ENCODE data around the gene KRTAP20-1.

DNA sequence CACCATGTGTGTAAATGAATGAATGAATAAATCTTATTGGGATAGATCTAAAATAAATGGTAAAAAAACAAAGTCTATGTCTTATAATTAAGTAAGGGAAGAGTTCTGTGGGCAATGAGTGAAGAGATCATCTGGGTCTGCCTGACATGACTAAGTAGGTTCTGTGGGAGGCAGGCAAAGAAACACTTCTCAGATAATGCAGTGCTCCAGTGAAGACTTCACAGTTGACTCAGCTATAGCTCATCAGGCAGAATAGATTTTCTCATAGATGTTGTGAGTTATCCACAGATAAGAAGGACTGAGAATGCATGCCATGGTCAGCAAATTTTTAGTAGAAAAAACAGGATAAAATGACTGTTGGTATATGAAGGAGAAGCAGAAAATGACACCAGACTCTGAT is 38.5 kb upstream of the KRTAP20-1 start:
- TF ChIP-seq POLR2A (IDR thresholded peaks at IDR 0.05): no peak
- TF ChIP-seq, protein P1, sequence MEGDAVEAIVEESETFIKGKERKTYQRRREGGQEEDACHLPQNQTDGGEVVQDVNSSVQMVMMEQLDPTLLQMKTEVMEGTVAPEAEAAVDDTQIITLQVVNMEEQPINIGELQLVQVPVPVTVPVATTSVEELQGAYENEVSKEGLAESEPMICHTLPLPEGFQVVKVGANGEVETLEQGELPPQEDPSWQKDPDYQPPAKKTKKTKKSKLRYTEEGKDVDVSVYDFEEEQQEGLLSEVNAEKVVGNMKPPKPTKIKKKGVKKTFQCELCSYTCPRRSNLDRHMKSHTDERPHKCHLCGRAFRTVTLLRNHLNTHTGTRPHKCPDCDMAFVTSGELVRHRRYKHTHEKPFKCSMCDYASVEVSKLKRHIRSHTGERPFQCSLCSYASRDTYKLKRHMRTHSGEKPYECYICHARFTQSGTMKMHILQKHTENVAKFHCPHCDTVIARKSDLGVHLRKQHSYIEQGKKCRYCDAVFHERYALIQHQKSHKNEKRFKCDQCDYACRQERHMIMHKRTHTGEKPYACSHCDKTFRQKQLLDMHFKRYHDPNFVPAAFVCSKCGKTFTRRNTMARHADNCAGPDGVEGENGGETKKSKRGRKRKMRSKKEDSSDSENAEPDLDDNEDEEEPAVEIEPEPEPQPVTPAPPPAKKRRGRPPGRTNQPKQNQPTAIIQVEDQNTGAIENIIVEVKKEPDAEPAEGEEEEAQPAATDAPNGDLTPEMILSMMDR (IDR thresholded peaks at IDR 0.05): no peak
